ENCODE results near the gene HS6ST3.

The HS6ST3 gene

DNA sequence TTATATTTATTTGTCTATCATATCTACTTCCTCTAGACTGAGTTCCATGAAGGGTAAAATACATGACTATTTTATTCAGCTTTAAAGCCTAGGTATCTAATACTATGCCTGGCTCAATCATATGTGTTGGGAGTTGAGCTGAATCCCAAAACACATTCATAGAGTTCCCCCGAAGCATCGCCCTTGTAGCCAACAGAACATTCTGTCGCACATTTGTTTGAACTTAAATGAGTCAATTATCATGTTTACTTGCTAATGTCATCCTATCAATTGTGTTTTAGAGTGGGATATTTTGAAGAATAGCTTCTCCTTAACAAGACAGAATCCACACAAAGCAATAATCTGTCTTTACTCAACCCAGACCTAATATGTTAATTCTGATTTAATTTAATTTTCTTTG, 252.4 kb downstream of the HS6ST3 start:
- DNase-seq, result no peak

DNA sequence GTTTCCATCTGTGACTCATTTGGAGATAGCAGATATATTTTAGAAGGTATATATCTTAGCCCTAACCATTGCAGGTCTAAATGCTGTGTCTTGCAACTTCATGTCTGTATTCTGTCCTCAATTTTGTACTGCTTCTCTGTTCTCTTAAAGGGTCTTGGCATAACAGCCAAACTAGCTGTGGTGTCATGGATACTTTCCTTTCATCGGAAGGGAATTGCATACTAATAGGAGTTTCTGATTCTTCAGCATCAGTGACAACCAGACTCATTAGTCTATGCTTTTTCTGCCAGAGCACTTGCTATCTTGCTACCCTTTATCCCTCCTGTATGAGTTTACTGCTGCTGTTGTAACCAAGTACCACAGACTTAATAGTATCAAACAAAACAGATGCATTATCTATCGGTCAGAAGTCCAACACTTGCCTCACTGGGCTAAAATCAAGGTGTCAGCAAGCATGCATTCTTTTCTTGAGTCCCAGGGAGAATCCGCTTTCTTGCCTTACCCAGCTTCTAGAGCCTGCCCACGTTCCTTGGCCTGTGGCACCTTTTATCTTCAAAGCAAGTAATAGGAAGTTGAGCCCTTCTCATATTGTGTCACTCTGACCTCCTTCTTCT, 253.1 kb downstream of the HS6ST3 start:
- no peak for DNase-seq

DNA sequence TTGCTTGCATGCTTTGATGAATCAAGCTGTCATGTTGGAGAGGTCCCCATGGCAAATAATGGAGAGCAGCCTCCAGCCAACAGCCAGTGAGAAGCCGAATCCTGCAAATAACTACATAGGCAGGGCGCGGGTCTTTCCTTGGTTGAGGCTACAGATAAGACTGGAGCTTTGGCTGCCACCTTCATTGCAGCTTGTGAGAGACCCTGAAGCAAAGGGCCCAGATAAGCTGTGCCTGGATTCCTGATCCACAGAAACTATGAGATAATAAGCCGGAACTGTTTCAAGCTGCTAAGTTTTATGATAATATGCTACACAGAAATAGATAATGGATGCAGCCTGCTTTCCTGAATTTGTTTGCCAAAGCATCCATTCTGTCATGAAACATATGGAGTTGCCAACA, 257.0 kb downstream of the HS6ST3 start:
- no peak for DNase-seq

DNA sequence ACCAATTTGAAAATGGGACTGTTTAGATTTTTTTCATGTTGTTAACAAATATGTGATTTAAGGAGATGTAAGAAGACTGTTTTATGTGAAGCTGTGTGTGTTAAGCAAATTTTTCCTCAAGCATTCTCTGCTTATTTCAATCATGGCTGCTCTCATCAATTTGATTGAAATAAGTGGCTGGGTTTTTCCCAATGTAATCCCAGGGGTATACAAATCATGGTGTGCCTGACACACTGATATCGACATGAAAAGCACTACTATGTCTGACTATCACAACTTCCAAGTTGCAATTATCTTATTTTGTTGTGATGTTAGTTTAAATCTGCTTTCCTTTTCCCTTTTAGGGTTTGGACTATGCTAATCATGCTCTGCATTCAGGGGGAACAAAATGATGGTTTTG, 283.7 kb downstream of the HS6ST3 start:
- DNase-seq, result no peak

DNA sequence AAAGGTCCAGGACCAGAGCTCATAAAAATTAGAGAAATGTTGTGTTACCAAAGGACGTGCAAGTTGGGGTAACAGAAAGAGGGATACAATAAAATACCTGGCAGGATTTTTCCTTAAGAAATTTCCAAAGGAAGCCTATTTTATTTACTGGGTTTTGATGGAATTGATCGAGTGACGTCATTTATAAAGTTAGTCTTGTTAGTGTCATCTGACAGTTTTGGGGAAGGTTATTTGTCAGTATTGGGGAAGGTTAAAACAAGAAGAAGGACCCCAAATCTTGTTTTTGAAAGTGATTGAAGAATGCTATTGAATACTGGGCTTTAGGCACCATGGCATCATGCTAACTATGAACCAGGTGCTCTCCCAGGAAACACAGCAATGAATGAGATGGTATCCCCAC, 287.9 kb downstream of the HS6ST3 start:
- no peak for DNase-seq

DNA sequence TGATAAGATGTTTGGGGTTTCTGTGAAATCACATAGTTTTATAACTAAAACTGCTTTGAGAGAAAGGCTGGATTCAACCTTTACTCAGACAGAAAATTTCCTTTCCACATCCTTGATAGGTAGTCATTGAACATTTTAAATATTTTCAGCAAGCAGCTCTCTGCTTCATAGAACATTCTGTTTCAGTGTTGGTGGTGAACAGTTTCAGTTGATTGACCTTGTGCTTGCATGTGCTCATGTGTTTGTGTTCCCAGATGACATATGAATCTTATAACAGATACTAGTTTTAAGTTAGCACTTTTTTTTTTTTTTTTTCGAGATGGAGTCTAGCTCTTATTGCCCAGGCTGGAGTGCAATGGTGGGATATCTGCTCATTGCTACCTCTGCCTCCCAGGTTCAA, 290.1 kb downstream of the HS6ST3 start:
- DNase-seq, result no peak

DNA sequence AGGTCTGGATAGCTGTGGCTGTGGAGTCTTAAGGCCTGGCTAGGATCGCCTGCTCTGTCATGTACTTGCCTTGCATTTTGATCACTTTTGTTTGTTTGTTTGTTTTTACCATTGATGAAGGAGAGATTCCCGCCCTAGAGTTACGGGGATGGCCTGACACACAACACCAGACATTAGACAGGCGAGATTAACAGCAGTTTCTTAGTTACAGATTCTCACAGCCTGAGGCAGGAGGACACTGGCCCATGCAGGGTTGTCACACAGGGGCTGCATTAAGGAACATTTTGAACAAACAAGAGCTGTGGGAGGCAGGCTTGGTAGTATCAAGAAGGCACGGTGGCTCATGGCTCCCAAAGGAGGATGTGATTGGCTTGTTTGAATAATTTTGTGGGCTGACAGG, 291.8 kb downstream of the HS6ST3 start:
- no peak for DNase-seq

DNA sequence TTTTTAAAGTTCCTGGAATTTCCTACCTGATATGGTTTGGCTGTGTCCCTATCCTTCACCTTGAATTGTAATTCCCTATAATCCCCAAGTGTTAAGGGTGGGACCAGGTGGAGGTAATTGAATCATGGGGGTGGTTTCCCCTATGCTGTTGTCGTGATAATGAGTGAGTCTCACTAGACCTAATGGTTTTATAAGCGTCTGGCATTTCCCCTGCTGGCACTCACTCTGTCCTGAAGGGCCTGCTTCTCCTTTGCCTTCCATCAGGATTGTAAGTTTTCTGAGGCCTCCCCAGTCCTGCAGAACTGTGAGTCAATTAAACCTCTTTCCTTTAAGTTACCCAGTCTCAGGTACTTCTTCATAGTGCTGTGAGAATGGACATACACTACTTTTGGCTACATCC, 298.7 kb downstream of the HS6ST3 start:
- no peak for DNase-seq

DNA sequence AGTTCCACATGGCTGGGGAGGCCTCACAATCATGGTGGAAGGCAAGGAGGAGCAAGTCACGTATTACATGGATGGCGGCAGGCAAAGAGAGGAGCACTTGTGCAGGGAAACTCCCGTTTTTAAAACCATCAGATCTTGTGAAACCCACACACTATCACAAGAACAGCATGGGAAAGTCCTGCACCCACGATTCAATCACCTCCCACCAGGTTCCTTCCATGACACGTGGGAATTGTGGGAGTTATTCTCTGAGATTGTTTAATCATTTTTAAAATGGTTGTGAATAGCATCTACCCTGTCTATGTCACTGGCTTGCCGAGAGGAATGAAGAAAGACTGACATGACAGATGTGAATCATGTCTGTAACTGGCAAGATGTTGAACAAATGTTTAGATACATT, 301.7 kb downstream of the HS6ST3 start:
- DNase-seq, result no peak

DNA sequence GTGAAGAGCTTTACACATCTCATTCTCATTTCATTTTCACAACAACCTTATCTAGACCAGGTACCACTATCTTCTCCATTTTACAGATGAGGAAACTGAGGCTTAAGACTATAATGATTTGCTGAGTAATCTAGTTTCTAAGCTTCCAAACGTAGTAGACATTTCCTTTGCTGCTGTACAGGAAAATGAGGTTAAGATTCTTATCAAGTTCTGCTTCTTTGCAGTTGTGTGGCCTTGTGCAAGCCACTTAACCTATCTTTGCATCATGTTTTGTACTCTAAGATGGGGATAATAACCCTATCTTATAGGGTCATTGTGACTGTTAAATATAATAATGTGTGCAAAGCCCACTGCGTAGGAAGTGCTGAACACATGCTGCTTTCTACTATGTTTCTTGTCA, 307.9 kb downstream of the HS6ST3 start:
- no peak for DNase-seq

DNA sequence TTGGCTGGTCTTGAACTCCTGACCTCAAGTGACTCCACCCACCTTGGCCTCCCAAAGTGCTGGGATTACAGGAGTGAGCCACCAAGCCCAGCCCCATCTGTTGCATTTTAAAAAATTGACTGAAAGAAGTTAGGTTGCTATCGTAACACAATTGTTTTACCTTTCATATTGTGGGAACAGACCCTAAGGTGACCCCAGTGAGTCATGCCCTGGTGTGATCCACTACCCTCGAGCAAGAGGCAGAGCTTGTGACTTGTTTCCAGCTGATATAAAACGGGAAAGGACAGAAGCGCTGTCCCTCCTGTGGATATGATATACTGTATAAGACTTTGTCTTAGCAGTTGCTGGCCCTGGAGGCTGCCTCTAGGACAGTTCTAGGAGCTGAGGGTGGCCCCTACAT, 308.6 kb downstream of the HS6ST3 start:
- DNase-seq, result no peak

DNA sequence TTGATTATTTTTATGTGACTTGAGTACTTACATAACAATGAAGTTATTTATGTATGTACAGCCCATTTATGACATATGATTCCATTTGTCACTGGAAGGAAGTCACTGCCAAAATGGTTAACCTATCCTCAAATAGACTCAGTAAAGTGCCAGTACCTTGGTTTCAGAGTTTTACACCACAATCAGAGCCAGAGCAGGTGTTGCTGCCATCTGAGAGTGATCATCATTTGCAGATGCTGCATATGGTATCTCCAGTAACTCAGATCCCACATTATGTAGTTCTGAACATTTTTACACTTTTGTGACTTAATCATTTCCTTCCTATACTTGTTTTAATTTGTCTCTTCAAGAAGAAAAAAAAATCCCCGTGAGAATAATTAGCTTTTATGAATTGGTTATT, 313.3 kb downstream of the HS6ST3 start:
- no peak for DNase-seq

DNA sequence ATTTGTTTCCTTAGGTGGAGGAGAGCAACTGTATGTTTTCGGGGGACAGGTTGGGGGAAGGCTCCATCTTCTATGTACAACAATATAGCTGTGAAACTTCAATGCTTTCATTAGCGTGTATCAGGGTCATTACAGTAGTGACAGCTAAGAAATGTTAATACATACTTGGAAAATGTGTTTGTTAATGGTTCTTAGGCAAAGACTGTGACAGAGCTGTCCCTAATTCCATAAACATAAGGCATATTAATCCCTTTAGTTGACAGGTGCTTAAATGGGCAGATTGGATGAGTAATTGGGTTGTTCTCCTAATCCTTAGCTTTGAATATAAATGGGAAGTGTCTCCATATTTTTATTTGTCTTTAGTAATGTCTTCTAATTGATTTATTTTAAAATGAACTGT, 313.7 kb downstream of the HS6ST3 start:
- no peak for DNase-seq

DNA sequence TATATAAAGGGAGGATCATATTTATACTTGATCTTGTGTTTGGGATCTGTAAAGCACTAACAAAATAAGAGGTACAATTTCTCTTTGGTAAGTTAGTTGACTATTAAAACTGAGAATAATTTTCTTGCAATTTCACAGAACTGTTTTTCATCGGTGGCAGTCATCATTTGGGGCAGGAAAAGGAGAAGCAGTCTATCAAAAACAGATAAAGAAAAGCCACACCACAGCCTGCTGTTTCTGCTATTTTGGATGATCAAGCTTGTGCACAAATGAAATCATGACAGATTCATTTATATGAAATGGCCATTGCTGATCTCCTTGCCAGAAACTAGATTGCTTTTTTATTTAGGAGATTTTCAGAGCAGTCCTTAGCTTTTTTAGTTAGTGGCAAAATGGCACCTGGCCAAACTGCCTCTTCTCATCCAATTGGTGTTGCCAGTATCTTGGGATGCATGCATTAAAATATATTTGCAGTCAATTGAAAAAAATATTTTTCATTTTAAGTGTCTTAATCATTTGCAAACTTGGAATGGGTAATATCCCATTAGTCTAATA, 326.0 kb downstream of the HS6ST3 start:
- DNase-seq, result no peak

DNA sequence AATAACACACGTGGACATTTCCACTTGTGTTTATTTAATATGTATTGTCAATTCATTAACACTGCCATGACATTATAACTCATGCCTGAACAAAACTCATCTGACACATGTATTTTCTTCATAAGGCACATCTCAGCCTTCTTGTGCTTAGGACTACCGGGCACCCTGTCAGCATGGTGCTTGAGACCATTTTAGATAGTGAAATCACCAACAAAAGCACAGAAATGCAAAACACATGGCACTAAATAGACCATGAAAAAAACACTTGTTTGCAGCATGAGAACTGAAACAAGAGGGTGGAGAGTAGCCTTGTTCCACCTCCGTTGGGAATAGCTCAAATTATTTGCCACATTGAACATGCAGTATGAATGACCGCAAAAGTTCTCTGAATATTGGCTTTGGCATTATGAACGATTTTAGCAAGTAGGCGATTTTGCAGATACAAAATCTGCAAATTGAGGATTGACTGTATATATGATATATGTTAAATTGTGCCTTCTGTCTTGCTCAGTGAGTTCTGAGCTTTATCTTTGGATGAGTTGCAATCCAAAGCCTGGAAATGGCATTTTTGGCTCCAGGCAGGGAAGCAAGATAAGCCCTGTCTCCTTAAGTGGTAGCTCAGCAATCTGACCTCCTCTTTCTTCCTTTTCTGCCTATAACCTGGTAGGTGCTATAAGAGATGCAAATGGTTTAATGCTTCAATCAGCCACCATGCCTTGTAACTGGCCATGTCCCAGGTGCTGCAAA, 328.2 kb downstream of the HS6ST3 start:
- DNase-seq, result no peak

DNA sequence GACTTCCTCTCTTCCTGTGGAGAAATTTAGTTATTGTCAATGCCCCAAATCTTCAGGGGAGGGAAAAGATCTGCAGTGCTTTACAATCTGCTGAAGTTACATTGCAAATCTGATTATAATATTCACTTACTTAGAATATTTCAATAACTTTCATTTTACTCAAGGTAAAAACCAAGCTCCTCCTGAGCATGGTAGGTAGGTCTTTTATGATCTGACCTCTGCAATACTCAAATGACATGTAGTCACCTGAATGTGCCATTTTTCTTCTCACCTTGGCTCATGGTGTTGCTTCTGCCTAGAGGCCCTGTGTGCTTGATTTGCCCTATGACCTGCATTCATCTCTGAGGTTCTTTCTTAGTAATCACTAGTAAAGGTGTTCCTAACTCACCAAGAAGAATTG, 331.4 kb downstream of the HS6ST3 start:
- no peak for DNase-seq

DNA sequence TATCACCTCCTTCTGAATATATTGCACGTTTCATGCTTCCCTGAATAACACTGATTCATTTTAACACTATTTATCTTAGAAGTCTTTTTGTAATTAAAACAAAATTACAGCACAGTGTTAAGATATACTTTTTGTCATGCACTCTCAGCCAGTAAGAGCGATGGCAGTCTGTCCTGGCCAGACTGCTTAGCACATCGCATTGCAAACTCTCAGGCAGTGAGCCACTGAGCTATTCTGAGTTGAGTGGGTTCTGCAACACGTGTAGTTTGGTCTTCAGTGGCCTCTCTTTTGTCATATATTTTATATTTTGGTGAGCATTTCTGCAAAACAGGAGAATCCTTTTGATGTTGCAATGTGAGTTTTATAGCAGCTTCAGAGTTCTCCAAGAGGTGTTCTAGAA, 332.1 kb downstream of the HS6ST3 start:
- no peak for DNase-seq

DNA sequence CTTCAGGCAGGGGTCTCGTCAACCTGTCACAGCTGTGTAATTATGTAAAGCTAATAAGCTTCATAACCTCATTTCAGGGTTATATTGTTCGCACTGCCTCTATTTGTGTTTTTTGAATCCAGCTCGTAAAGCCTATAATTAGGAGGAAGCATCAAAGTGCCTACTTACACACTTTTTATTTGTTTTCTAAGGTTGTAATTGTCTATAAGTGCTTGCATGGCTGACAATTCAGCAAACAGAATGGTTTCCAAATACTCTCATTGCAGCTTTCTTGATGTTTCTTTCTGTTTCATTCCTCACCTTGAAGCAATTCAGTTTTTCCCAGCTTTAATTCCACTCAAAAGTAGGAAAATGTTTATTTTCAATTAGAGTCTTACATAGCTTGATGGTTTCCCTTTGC, 336.3 kb downstream of the HS6ST3 start:
- DNase-seq, result no peak

DNA sequence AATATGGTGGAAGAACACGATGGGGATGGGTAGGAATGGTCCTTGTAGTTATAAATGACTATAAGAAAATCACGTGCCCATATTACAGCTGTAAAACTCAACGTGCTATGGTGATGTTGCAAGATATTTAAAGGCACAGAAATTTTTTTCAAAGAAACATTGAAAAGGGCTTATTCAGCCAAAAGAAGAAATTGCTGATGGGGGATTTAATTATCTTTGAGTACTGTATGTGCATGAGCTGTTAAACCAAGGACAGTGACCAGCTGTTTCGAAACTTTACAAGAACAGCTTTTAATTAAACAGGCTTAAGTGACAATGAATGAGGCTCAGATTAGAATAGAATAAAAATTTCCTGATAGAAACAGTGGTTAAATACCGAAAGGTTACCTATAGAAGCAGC, 339.0 kb downstream of the HS6ST3 start:
- DNase-seq, result no peak

DNA sequence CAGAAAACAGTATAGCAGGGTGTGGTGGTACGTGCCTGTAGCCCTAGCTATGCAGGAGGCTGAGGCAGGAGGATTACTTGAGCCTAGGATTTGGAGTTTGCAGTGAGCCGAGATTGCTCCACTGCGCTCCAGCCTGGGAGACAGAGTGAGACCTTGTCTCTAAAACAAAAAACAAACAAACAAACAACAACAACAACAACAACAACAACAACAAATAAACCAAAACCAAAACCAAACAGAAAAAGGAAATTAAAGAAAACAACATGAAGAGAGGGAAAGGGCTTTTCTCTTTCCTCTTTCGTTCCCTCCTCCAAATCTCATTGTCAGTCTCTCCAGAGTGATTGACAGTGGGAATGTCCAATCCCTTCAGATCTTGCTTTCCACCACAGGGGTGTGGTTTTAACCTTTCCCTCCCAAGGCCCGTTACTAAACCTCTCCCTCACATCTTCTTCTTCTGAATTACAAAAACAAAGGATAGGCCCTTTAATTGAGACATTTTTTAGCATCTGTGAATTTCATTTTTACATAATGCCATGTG, 341.2 kb downstream of the HS6ST3 start:
- no peak for DNase-seq

DNA sequence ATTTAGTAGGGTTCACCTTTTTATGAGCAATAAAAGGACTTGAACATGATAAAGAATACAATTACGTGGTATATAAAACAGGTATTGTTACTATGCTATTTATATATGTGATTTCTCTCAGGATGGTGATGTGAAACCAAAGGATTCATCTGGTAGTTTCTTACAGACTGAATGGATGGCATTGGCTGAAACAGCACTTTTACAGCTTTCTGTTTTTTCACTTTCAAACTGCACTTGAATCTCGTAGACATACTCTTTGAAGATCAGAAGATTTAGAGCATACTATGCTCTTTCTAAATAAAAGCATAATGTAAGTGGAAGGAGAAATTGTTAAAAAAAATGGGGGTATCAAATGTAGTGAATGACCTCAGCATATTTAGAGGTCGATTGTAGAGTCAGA, 354.8 kb downstream of the HS6ST3 start:
- DNase-seq, result no peak

DNA sequence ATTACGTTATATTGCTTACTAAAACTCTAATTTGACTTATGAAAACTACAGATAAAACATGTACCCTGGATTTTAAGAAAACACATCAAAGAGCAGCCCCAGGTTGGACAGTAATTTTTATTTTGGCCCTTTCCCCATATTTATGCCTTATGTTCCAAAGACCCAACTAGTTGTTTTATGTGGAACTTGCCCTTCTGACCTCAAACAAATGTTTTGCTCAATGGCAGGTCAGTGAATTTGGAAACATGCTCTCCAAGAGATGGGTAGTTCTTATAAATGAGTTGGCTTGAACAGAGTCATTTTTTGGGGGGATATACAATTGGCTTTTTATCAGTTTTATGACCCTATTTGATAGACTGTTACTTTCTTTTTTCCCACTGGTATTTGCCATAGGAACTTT, 360.0 kb downstream of the HS6ST3 start:
- no peak for DNase-seq

DNA sequence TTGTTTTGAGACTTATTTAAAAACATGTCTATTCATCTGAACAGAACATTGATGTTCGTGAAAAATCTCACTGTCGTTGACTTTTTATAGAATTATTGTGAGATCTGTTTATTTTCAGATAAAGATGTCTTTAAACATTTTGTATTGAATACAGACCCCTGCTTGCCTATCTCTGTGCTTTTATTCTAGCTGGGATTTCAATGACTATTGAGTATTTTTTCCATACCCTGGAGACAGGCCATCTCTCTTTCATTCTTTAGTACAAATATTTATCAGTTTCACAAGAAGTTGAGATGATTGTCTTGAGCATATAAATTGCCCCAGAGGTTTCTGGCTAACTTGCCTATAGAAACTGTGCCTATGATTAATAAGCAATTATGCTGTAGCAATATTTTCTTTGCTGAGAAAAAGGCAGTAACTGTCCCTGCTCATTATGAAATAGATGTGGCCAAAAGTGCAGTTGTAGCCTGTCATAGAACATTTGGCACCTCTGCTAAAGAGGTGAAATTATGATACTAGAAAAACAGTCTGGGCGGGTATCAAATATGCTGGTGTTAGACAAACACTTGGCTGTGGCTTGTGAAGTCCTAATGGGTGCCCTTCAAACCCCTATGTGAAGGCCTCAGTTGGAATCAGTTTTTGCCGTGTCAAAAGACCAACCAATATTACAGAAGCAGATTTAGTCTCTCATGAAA, 360.6 kb downstream of the HS6ST3 start:
- DNase-seq, result no peak

DNA sequence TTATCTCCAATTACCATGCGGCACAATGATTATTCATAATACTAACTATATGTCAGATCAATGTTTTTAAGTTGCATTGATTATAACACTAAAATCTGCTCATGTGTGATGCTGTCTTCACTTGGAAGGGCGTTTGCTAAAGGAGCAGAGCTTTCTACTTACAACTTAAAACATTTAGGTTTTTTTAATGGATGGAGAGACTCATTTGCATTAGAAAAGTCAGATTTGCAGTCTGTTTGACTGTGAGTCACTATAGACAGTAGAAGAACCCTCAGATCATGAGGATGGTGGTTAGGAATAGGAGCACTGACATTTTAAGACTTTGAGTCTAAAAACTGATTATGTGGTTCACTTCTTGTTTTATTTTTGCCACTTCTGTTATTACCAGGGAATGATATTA, 364.6 kb downstream of the HS6ST3 start:
- no peak for DNase-seq

Measured in femur (tissue), 1 donor.